C4-2B (cell line): ENCODE measurements around the gene ITGAE.

Experiments
- H3K27ac ChIP-seq: fragments of 450-650 bp; 2 replicates; pipeline ENCODE4 v1.5.1; 2017
- ZFX ChIP-seq: fragments of 450-650 bp; IDR thresholded peaks from 2 replicates; pipeline ENCODE4 v1.6.1; 2017
- TF ChIP-seq, protein P1 (sequence below): fragments of 450-650 bp; conservative IDR thresholded peaks from 2 replicates; pipeline ENCODE4 v1.5.1; 2017; ENCODE audit warnings: mild to moderate bottlenecking

Gene ITGAE

GRCh38 chr17:3723188-3723555 is 77.8 kb downstream of the ITGAE start:
- H3K27ac ChIP-seq = peak overlapping the region; percentile 91
- no peak for TF ChIP-seq ZFX
- TF ChIP-seq, protein P1, sequence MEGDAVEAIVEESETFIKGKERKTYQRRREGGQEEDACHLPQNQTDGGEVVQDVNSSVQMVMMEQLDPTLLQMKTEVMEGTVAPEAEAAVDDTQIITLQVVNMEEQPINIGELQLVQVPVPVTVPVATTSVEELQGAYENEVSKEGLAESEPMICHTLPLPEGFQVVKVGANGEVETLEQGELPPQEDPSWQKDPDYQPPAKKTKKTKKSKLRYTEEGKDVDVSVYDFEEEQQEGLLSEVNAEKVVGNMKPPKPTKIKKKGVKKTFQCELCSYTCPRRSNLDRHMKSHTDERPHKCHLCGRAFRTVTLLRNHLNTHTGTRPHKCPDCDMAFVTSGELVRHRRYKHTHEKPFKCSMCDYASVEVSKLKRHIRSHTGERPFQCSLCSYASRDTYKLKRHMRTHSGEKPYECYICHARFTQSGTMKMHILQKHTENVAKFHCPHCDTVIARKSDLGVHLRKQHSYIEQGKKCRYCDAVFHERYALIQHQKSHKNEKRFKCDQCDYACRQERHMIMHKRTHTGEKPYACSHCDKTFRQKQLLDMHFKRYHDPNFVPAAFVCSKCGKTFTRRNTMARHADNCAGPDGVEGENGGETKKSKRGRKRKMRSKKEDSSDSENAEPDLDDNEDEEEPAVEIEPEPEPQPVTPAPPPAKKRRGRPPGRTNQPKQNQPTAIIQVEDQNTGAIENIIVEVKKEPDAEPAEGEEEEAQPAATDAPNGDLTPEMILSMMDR = no peak

DNA sequence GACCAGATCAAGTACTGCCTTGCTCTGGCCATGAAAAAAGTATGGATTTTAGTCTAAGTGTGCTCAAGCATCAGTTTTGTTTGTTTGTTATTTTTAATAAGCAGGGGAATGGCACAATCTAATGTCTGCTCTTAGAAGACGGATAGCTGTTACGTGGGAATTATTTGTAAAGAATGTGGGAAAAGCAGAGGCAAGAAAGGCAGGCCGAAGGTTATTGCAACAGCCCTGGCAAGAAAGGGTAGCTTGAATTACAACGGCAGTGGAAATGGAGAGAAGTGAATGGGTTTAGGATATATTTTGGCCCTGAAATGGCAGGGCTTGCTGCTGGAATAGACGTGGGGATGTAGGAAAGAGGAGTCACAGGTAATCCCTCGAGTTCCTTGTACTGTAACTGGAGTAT is 78.3 kb downstream of the ITGAE start:
- H3K27ac ChIP-seq = peak overlapping the region; percentile 91
- TF ChIP-seq, protein P1 = no peak
- TF ChIP-seq ZFX = no peak

DNA sequence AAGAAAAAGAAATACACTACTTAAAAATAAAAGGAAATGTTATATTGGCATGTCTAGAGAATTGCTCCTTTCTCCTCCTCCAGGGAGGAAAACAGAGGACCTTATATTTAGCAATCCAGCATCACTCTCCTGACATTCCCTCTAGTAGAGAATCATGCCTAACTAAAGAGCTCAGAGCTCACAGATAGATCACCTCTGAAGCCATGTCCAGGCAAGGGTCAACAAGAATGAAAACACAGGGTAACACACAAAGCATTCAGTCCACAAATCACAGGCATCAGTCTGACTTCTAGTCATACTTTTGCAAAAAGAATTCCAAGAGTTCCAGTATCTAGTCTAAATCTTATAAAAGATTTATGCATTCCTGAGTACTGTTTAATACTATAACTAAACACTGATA is 81.7 kb downstream of the ITGAE start:
- no peak overlapping the region for H3K27ac ChIP-seq
- TF ChIP-seq, protein P1 = no peak
- no peak for TF ChIP-seq ZFX

DNA sequence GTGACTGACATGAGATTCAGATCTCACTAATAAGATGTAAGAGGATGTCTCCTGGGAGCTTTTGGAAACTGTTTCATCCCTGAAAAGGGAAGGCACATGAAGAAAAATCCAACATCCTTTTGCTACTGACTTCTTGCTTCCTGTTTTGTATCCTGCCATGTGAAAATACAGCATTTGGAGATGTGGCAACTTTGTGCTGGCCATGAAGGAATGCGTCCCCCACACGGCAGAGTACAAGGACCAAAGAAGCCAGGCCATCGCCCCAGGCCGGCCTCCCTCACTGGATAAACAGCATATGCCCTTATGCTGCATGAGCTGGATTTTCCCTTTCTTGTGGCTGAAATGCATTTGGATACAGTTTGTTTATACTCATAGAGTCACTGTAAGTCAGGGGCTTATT is 82.8 kb downstream of the ITGAE start:
- no peak for TF ChIP-seq ZFX
- TF ChIP-seq, protein P1 = no peak
- no peak overlapping the region for H3K27ac ChIP-seq

GRCh38 chr17:3715296-3715695 is 85.7 kb downstream of the ITGAE start:
- no peak overlapping the region for H3K27ac ChIP-seq
- TF ChIP-seq, protein P1 = no peak
- TF ChIP-seq ZFX = no peak

- TF ChIP-seq, protein P1 = no peak
- TF ChIP-seq ZFX = no peak
- H3K27ac ChIP-seq = no peak overlapping the region
Measured at GRCh38 chr17:3712811-3713463, 88.1 kb downstream of the ITGAE start.

GRCh38 chr17:3710951-3711383 is 90.0 kb downstream of the ITGAE start:
- no peak for TF ChIP-seq ZFX
- TF ChIP-seq, protein P1 = no peak
- no peak overlapping the region for H3K27ac ChIP-seq
